ENCODE results near the gene TPCN1.
A peak's percentile ranks its signal among the peaks of the same experiment; 100 is the strongest.

TPCN1 gene

GRCh38 chr12:113232089-113232839 lies 11.0 kb downstream of the TPCN1 start:
- no peak for DNase-seq (ENCODE audit: low read depth)
- TF ChIP-seq CTCF (conservative IDR thresholded peaks at IDR 0.05; ENCODE audit: low read length), result no peak
- no peak overlapping the region for H3K4me3 ChIP-seq (ENCODE audit: low read length)

GRCh38 chr12:113232840-113233585 lies 11.7 kb downstream of the TPCN1 start:
- DNase-seq (ENCODE audit: low read depth), result peak; percentile 69
- no peak for TF ChIP-seq CTCF (conservative IDR thresholded peaks at IDR 0.05; ENCODE audit: low read length)
- peak overlapping the region; percentile 15 for H3K4me3 ChIP-seq (ENCODE audit: low read length)

- no peak for DNase-seq (ENCODE audit: low read depth)
- H3K4me3 ChIP-seq (ENCODE audit: low read length), result no peak overlapping the region
- no peak for TF ChIP-seq CTCF (conservative IDR thresholded peaks at IDR 0.05; ENCODE audit: low read length)
Measured at GRCh38 chr12:113233967-113234366, 12.7 kb downstream of the TPCN1 start.

- DNase-seq (ENCODE audit: low read depth), result no peak
- H3K4me3 ChIP-seq (ENCODE audit: low read length), result no peak overlapping the region
- TF ChIP-seq CTCF (conservative IDR thresholded peaks at IDR 0.05; ENCODE audit: low read length), result no peak
Measured at GRCh38 chr12:113234483-113234882, 13.2 kb downstream of the TPCN1 start.

GRCh38 chr12:113235976-113236375 lies 14.7 kb downstream of the TPCN1 start:
- H3K4me3 ChIP-seq (ENCODE audit: low read length), result no peak overlapping the region
- no peak for TF ChIP-seq CTCF (conservative IDR thresholded peaks at IDR 0.05; ENCODE audit: low read length)
- no peak for DNase-seq (ENCODE audit: low read depth)

- no peak for DNase-seq (ENCODE audit: low read depth)
- no peak for TF ChIP-seq CTCF (conservative IDR thresholded peaks at IDR 0.05; ENCODE audit: low read length)
- H3K4me3 ChIP-seq (ENCODE audit: low read length), result no peak overlapping the region
Measured at GRCh38 chr12:113236539-113237399, 15.5 kb downstream of the TPCN1 start.
